HT1080 (cell line): ENCODE results near the gene TSFM. TPM values are rescaled to one million over a fixed set of nuclear protein-coding genes. Genes with fewer than 3 reads are reported as not detected.
"Not testable (repeated sequence)": the region's sequence is repeated elsewhere in the genome, so short reads cannot be mapped to it uniquely, and the experiment has no call there.

Experiments used
- DNase-seq: peaks from one replicate; pipeline ENCODE4 v3.0.0-alpha.2; 2015; ENCODE audit warnings: low read depth
- total RNA-seq: library from RNA; depleted of rRNA; stranded (reverse); fragments of >200 nt; shearing (Covaris generic); gene quantifications from 2 replicates; pipeline ENCODE4 v1.2.3, GENCODE V29; 2014

TSFM gene
- total RNA-seq, 1 experiment from 2014 or later: 55.0 TPM

- DNase-seq: no peak
Measured at GRCh38 chr12:57762463-57762862, 20.1 kb upstream of the TSFM start.

GRCh38 chr12:57763881-57764661 lies 18.5 kb upstream of the TSFM start:
- no peak for DNase-seq

- DNase-seq: no peak
Measured at GRCh38 chr12:57764662-57765002, 18.0 kb upstream of the TSFM start.

GRCh38 chr12:57765003-57765697 lies 17.4 kb upstream of the TSFM start:
- DNase-seq: no peak

GRCh38 chr12:57765698-57766463 lies 16.7 kb upstream of the TSFM start:
- DNase-seq: no peak

GRCh38 chr12:57766464-57767304 lies 15.9 kb upstream of the TSFM start, which contains the start of gene CYP27B1:
Gene CYP27B1 (minus strand): TSS chr12:57767078. CDS start chr12:57767041, 37 bp downstream.
- DNase-seq: no peak

- no peak for DNase-seq
Measured at GRCh38 chr12:57767305-57767698, 15.3 kb upstream of the TSFM start.

- no peak for DNase-seq
Measured at GRCh38 chr12:57767876-57768275, 14.7 kb upstream of the TSFM start.

GRCh38 chr12:57769594-57769993 lies 13.0 kb upstream of the TSFM start:
- no peak for DNase-seq

GRCh38 chr12:57770734-57771133 lies 11.9 kb upstream of the TSFM start:
- no peak for DNase-seq

GRCh38 chr12:57771236-57771872 lies 11.2 kb upstream of the TSFM start:
- no peak for DNase-seq

GRCh38 chr12:57771873-57772428 lies 10.6 kb upstream of the TSFM start, which contains the start of gene METTL1:
Gene METTL1 (minus strand): TSS chr12:57772105. CDS start chr12:57772083, 22 bp downstream.
- DNase-seq: peak; percentile 96

- DNase-seq: no peak
Measured at GRCh38 chr12:57772429-57773322, 9.9 kb upstream of the TSFM start, which contains the start of gene EEF1AKMT3. Gene EEF1AKMT3 (plus strand): TSS chr12:57772614. CDS start chr12:57772725, 111 bp downstream.

- not testable (repeated sequence) for DNase-seq
Measured at GRCh38 chr12:57774634-57775033, 8.0 kb upstream of the TSFM start.

GRCh38 chr12:57775044-57775443 lies 7.5 kb upstream of the TSFM start:
- DNase-seq: no peak

GRCh38 chr12:57775563-57776246 lies 6.9 kb upstream of the TSFM start:
- no peak for DNase-seq

- DNase-seq: no peak
Measured at GRCh38 chr12:57776247-57776587, 6.4 kb upstream of the TSFM start.

- DNase-seq: no peak
Measured at GRCh38 chr12:57777367-57777766, 5.2 kb upstream of the TSFM start.

- no peak for DNase-seq
Measured at GRCh38 chr12:57777911-57778310, 4.7 kb upstream of the TSFM start.
